Body of pancreas (tissue), 4 donors: ENCODE data around the gene TH.

ENCODE experiments used
- POLR2A ChIP-seq, 3 donors: fragments of 450-650 bp; IDR thresholded peaks; one replicate each; pipeline ENCODE4 v1.6.1; 2016; ENCODE audit warnings: antibody characterized with exemption in 3 of 3, mild to moderate bottlenecking in 2 of 3
- TF ChIP-seq, protein P1 (sequence below), 7 experiments: fragments of 450-650 bp in 4 of 7; fragments of 200-600 bp in 3 of 7; sonication (generic) in 3 of 7; IDR thresholded peaks; one replicate each; pipeline ENCODE4 v1.5.1; 2016 to 2019; ENCODE audit warnings: antibody characterized with exemption in 7 of 7

DNA sequence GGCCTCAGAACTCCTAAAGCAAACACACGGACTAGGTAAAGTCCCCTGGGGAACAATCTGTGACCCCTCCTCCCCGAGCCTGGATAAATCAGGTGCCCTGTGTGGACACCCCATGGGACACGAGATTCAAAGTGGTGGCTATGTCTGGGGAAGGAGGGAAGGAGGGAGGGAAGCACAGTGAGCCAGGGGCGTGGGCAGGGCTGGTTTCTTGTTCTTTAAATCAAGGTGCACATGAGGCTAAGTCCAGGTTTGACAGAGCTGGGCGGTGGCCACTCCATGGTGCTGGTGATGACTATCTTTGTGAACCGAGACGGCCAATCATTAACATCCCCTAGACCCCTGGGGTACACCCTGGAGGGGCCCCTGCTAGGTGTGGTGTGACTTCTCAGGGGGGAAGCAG lies 20.3 kb upstream of the TH start:
- TF ChIP-seq, protein P1, sequence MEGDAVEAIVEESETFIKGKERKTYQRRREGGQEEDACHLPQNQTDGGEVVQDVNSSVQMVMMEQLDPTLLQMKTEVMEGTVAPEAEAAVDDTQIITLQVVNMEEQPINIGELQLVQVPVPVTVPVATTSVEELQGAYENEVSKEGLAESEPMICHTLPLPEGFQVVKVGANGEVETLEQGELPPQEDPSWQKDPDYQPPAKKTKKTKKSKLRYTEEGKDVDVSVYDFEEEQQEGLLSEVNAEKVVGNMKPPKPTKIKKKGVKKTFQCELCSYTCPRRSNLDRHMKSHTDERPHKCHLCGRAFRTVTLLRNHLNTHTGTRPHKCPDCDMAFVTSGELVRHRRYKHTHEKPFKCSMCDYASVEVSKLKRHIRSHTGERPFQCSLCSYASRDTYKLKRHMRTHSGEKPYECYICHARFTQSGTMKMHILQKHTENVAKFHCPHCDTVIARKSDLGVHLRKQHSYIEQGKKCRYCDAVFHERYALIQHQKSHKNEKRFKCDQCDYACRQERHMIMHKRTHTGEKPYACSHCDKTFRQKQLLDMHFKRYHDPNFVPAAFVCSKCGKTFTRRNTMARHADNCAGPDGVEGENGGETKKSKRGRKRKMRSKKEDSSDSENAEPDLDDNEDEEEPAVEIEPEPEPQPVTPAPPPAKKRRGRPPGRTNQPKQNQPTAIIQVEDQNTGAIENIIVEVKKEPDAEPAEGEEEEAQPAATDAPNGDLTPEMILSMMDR (IDR thresholded peaks at IDR 0.05), result no peak
- TF ChIP-seq POLR2A (IDR thresholded peaks at IDR 0.05), result no peak
